ENCODE measurements around the gene LIFR.

Gene LIFR

GRCh38 chr5:38426986-38427950 lies 129.2 kb downstream of the LIFR start:
- H4K20me1 ChIP-seq (ENCODE audit: insufficient read depth, low read length, poor library complexity, severe bottlenecking): no peaks in the 10 kb centered on the region
- H3K27me3 ChIP-seq (ENCODE audit: insufficient read depth, low read length, poor library complexity, severe bottlenecking): no peaks in the 10 kb centered on the region
- no peaks in the 10 kb centered on the region for H3K9me3 ChIP-seq (ENCODE audit: insufficient read depth, low read depth, low read length)
- H2AFZ ChIP-seq (ENCODE audit: low read length): no peak overlapping the region
- TF ChIP-seq, protein P1, sequence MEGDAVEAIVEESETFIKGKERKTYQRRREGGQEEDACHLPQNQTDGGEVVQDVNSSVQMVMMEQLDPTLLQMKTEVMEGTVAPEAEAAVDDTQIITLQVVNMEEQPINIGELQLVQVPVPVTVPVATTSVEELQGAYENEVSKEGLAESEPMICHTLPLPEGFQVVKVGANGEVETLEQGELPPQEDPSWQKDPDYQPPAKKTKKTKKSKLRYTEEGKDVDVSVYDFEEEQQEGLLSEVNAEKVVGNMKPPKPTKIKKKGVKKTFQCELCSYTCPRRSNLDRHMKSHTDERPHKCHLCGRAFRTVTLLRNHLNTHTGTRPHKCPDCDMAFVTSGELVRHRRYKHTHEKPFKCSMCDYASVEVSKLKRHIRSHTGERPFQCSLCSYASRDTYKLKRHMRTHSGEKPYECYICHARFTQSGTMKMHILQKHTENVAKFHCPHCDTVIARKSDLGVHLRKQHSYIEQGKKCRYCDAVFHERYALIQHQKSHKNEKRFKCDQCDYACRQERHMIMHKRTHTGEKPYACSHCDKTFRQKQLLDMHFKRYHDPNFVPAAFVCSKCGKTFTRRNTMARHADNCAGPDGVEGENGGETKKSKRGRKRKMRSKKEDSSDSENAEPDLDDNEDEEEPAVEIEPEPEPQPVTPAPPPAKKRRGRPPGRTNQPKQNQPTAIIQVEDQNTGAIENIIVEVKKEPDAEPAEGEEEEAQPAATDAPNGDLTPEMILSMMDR (conservative IDR thresholded peaks at IDR 0.05; ENCODE audit: low read length): no peak
- no peak for TF ChIP-seq EZH2phosphoT487 (IDR thresholded peaks at IDR 0.05; ENCODE audit: borderline replicate concordance)
- no peaks in the 10 kb centered on the region for H3K9me2 ChIP-seq (replicated peaks; ENCODE audit: low read depth, low read length)
- no peaks in the 10 kb centered on the region for H3F3A ChIP-seq (ENCODE audit: low read depth)
- no peak overlapping the region for H3K4me3 ChIP-seq (ENCODE audit: low read length, poor library complexity, severe bottlenecking)
- H3K9ac ChIP-seq (ENCODE audit: low read depth, low read length, poor library complexity, severe bottlenecking): no peak overlapping the region
- no peaks in the 10 kb centered on the region for H3K36me3 ChIP-seq (ENCODE audit: insufficient read depth, low read length)
- no peak overlapping the region for H3K4me2 ChIP-seq (ENCODE audit: low read depth, low read length, poor library complexity, severe bottlenecking)
- H3K79me2 ChIP-seq (ENCODE audit: insufficient read depth, low read length): no peaks in the 10 kb centered on the region
- H3K4me1 ChIP-seq (ENCODE audit: insufficient read depth, low read length, poor library complexity, severe bottlenecking): no peaks in the 10 kb centered on the region

DNA sequence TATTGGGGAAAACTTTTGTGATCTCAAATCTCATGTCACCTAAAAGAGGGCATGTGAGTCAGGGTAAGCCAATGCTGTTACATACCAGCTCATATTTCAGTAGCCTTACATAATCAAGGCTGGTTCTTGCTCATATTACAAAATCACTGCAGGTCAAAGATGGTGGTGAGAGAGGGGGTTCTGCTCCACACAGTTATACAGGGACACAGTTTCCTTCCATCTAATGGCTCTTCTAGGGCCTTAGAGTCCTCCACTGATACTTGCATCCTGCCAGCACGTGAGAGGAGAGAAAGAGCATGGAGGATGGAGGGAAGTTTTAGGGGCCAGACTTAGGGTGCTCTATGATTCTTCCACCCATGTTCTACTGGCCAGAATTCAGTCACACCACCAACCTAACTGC lies 130.0 kb downstream of the LIFR start:
- H3K9me2 ChIP-seq (replicated peaks; ENCODE audit: low read depth, low read length): no peaks in the 10 kb centered on the region
- H3K9me3 ChIP-seq (ENCODE audit: insufficient read depth, low read depth, low read length): no peaks in the 10 kb centered on the region
- H4K20me1 ChIP-seq (ENCODE audit: insufficient read depth, low read length, poor library complexity, severe bottlenecking): no peaks in the 10 kb centered on the region
- no peak for TF ChIP-seq EZH2phosphoT487 (IDR thresholded peaks at IDR 0.05; ENCODE audit: borderline replicate concordance)
- TF ChIP-seq, protein P1 (conservative IDR thresholded peaks at IDR 0.05; ENCODE audit: low read length): no peak
- H3K4me2 ChIP-seq (ENCODE audit: low read depth, low read length, poor library complexity, severe bottlenecking): no peak overlapping the region
- H3K36me3 ChIP-seq (ENCODE audit: insufficient read depth, low read length): no peaks in the 10 kb centered on the region
- H3K9ac ChIP-seq (ENCODE audit: low read depth, low read length, poor library complexity, severe bottlenecking): no peak overlapping the region
- H3K27me3 ChIP-seq (ENCODE audit: insufficient read depth, low read length, poor library complexity, severe bottlenecking): no peaks in the 10 kb centered on the region
- no peak overlapping the region for H3K4me3 ChIP-seq (ENCODE audit: low read length, poor library complexity, severe bottlenecking)
- no peaks in the 10 kb centered on the region for H3K79me2 ChIP-seq (ENCODE audit: insufficient read depth, low read length)
- H3F3A ChIP-seq (ENCODE audit: low read depth): no peaks in the 10 kb centered on the region
- no peaks in the 10 kb centered on the region for H3K4me1 ChIP-seq (ENCODE audit: insufficient read depth, low read length, poor library complexity, severe bottlenecking)
- no peak overlapping the region for H2AFZ ChIP-seq (ENCODE audit: low read length)

All from Loucy (cell line).